AG04449 (cell line): ENCODE measurements around the gene POU2AF1.

Source experiments
- CTCF ChIA-PET: fragments of 350-600 bp; formaldehyde crosslinking; extraction: SDS; loops from one replicate; lab custom pipeline; 2021; ENCODE audit warnings: antibody characterized with exemption; lab: Yijun Ruan, JAX
- POLR2A ChIA-PET: fragments of 400-600, 350-600 bp; formaldehyde crosslinking; extraction: SDS; loops from one replicate; lab custom pipeline; 2020; ENCODE audit warnings: antibody characterized with exemption, inconsistent platforms; lab: Yijun Ruan, JAX
- DNase-seq: peaks from one replicate; pipeline ENCODE4 v3.0.0-alpha.2; 2010; ENCODE audit warnings: low read depth, low spot score
- H3K4me3 ChIP-seq: 2 replicates; pipeline ENCODE4 v1.5.1; 2011; ENCODE audit warnings: low read depth, mild to moderate bottlenecking, control low read depth, low read length
- CTCF ChIP-seq: IDR thresholded peaks from one replicate; pipeline ENCODE4 v1.5.1; 2011; ENCODE audit warnings: mild to moderate bottlenecking, moderate library complexity, low read length, control low read depth, inconsistent platforms; ENCODE audit not compliant: insufficient read depth; ENCODE audit errors: missing control alignments

The POU2AF1 gene

GRCh38 chr11:111307472-111308108, 71.5 kb downstream of the POU2AF1 start:
- no peak for DNase-seq
- TF ChIP-seq CTCF = no peak
- POLR2A ChIA-PET = no interaction called here
- H3K4me3 ChIP-seq = no peak overlapping the region
- CTCF ChIA-PET = no interaction called here

GRCh38 chr11:111306321-111306720, 72.8 kb downstream of the POU2AF1 start:
- no peak for DNase-seq
- no peak for TF ChIP-seq CTCF
- H3K4me3 ChIP-seq = no peak overlapping the region
- CTCF ChIA-PET = no interaction called here
- POLR2A ChIA-PET = no interaction called here

GRCh38 chr11:111305876-111306275, 73.2 kb downstream of the POU2AF1 start:
- no peak for TF ChIP-seq CTCF
- POLR2A ChIA-PET = no interaction called here
- CTCF ChIA-PET = no interaction called here
- H3K4me3 ChIP-seq = no peak overlapping the region
- no peak for DNase-seq

- POLR2A ChIA-PET = no interaction called here
- H3K4me3 ChIP-seq = no peak overlapping the region
- CTCF ChIA-PET = no interaction called here
- TF ChIP-seq CTCF = no peak
- no peak for DNase-seq
These were observed 73.8 kb downstream of the POU2AF1 start for GRCh38 chr11:111305162-111305802.

- TF ChIP-seq CTCF = no peak
- POLR2A ChIA-PET = no interaction called here
- H3K4me3 ChIP-seq = no peak overlapping the region
- CTCF ChIA-PET = no interaction called here
- DNase-seq = no peak
These were observed 75.6 kb downstream of the POU2AF1 start for GRCh38 chr11:111303461-111303860.

GRCh38 chr11:111302298-111302697, 76.8 kb downstream of the POU2AF1 start:
- no peak for DNase-seq
- no peak overlapping the region for H3K4me3 ChIP-seq
- POLR2A ChIA-PET = no interaction called here
- CTCF ChIA-PET = interaction anchor here (1.1 kb wide), 1 partner anchor 128 kb away, joined by 3 read pairs; no protein-coding TSS in a partner anchor
- TF ChIP-seq CTCF = no peak
